ENCODE data around the gene SLC23A2.

DNA sequence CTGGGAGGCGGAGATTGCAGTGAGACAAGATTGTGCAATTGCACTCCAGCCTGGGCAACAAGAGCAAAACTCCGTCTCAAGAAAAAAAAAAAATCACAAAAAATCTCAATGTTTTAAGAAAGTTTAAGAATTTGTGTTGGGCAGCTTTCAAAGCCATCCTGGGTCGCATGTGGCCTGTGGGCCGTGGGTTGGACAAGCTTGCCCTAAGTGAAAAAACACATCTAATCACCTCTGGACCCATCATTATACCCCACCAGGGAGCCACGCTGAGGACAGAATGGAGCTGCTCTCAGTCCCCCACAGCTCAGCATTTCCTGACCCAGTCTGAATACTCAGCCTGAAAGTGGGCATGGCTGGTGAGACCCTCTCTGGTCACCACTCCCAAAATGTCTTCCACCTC, 150.3 kb downstream of the SLC23A2 start:
- no peak for TF ChIP-seq POLR2A (IDR thresholded peaks at IDR 0.05; ENCODE audit: extremely low read depth, insufficient read length)
- TF ChIP-seq, protein P1, sequence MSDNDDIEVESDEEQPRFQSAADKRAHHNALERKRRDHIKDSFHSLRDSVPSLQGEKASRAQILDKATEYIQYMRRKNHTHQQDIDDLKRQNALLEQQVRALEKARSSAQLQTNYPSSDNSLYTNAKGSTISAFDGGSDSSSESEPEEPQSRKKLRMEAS (IDR thresholded peaks at IDR 0.05; ENCODE audit: low read depth, low read length), result no peak
- no peak for TF ChIP-seq CTCF (IDR thresholded peaks at IDR 0.05; ENCODE audit: low read depth, low read length)

All from NB4 (cell line).